ENCODE results near the gene CAMTA1.

The CAMTA1 gene

GRCh38 chr1:7508052-7508933, 723.0 kb downstream of the CAMTA1 start:
- TF ChIP-seq CTCF (conservative IDR thresholded peaks at IDR 0.05; ENCODE audit: low read depth, low read length) = no peak

GRCh38 chr1:7508934-7509519, 723.8 kb downstream of the CAMTA1 start:
- no peak for DNase-seq (ENCODE audit: low read depth)
- H3K4me3 ChIP-seq (ENCODE audit: low read depth, low read length) = no peak overlapping the region
- no peak for TF ChIP-seq CTCF (conservative IDR thresholded peaks at IDR 0.05; ENCODE audit: low read depth, low read length)

More at GRCh38 chr1:7508052-7508933, 723.0 kb downstream of the CAMTA1 start:
- H3K4me3 ChIP-seq (ENCODE audit: low read depth, low read length) = no peak overlapping the region
- no peak for DNase-seq (ENCODE audit: low read depth)

- no peak for TF ChIP-seq CTCF (conservative IDR thresholded peaks at IDR 0.05; ENCODE audit: low read depth, low read length)
- H3K4me3 ChIP-seq (ENCODE audit: low read depth, low read length) = no peak overlapping the region
- no peak for DNase-seq (ENCODE audit: low read depth)
Observed at GRCh38 chr1:7509598-7509997, 724.3 kb downstream of the CAMTA1 start.

- DNase-seq (ENCODE audit: low read depth) = no peak
- TF ChIP-seq CTCF (conservative IDR thresholded peaks at IDR 0.05; ENCODE audit: low read depth, low read length) = no peak
- H3K4me3 ChIP-seq (ENCODE audit: low read depth, low read length) = no peak overlapping the region
Observed at GRCh38 chr1:7510389-7510931, 725.2 kb downstream of the CAMTA1 start.

- DNase-seq (ENCODE audit: low read depth) = no peak
- no peak overlapping the region for H3K4me3 ChIP-seq (ENCODE audit: low read depth, low read length)
- no peak for TF ChIP-seq CTCF (conservative IDR thresholded peaks at IDR 0.05; ENCODE audit: low read depth, low read length)
Observed at GRCh38 chr1:7511381-7511780, 726.1 kb downstream of the CAMTA1 start.

GRCh38 chr1:7513081-7513480, 727.8 kb downstream of the CAMTA1 start:
- no peak for DNase-seq (ENCODE audit: low read depth)
- TF ChIP-seq CTCF (conservative IDR thresholded peaks at IDR 0.05; ENCODE audit: low read depth, low read length) = no peak
- no peak overlapping the region for H3K4me3 ChIP-seq (ENCODE audit: low read depth, low read length)

All from choroid plexus epithelial cell (primary cell).